Naive thymus-derived CD4-positive, alpha-beta T cell (primary cell): ENCODE measurements around the gene OST4. TPM values are rescaled to one million over a fixed set of nuclear protein-coding genes. Genes with fewer than 3 reads are reported as not detected.
A peak's percentile ranks its signal among the peaks of the same experiment; 100 is the strongest.

ENCODE experiments used
- ATAC-seq: fragments of 150-1000 bp; cut with Tn5 transposase; 2 replicates; pipeline ENCODE4 v1.10.0; 2021; ENCODE audit warnings: mild to moderate bottlenecking, moderate library complexity
- CTCF ChIA-PET: fragments of 350-600 bp; sonication (Branson Sonifier 250); formaldehyde crosslinking; loops from one replicate; lab custom pipeline; 2021; ENCODE audit warnings: antibody characterized with exemption; lab: Charles Lee
- POLR2A ChIA-PET: fragments of 350-600 bp; sonication (Branson Sonifier 250); formaldehyde crosslinking; loops from one replicate; lab custom pipeline; 2021; ENCODE audit warnings: antibody characterized with exemption, inconsistent platforms; lab: Charles Lee
- DNase-seq, 9 donors: peaks; one replicate each; pipeline versions ENCODE4 v3.0.0 to v3.0.0-alpha.2; 2020 to 2022; ENCODE audit warnings: mixed read lengths in 1 of 9
- H3K27ac ChIP-seq: one replicate; pipeline ENCODE4 v1.7.0; 2013; ENCODE audit warnings: mild to moderate bottlenecking, low read depth, low read length, moderate library complexity
- H3K27me3 ChIP-seq, 2 donors: one replicate each; pipeline ENCODE4 v1.7.0; 2013; ENCODE audit warnings: low read length in 2 of 2, mild to moderate bottlenecking in 2 of 2, moderate library complexity in 2 of 2; ENCODE audit not compliant: control insufficient read depth in 2 of 2, insufficient read depth in 2 of 2
- H3K36me3 ChIP-seq, 3 experiments: 1 replicate in 2 of 3; 2 replicates in 1 of 3; pipeline ENCODE4 v1.7.0; 2013; ENCODE audit warnings: low read length in 3 of 3, mild to moderate bottlenecking in 3 of 3, moderate library complexity in 1 of 3; ENCODE audit not compliant: insufficient read depth in 3 of 3, control insufficient read depth in 2 of 3
- H3K4me1 ChIP-seq, 2 donors: one replicate each; pipeline ENCODE4 v1.7.0; 2013; ENCODE audit warnings: low read length in 2 of 2, mild to moderate bottlenecking in 2 of 2, moderate library complexity in 1 of 2; ENCODE audit not compliant: control insufficient read depth in 2 of 2, insufficient read depth in 2 of 2
- H3K4me3 ChIP-seq: 2 replicates; pipeline ENCODE4 v1.7.0; 2013; ENCODE audit warnings: mild to moderate bottlenecking, low read length
- H3K9me3 ChIP-seq, 3 experiments: 1 replicate in 2 of 3; 2 replicates in 1 of 3; pipeline ENCODE4 v1.7.0; 2013; ENCODE audit warnings: low read length in 3 of 3; ENCODE audit not compliant: control insufficient read depth in 2 of 3
- H3K27ac Mint-ChIP-seq, 9 donors: one replicate each; pipeline ENCODE4 v1.8.0; 2020 to 2022; ENCODE audit warnings: mixed read lengths in 9 of 9, mild to moderate bottlenecking in 8 of 9, moderate library complexity in 5 of 9, inconsistent platforms in 2 of 9
- H3K27me3 Mint-ChIP-seq, 5 donors: one replicate each; pipeline ENCODE4 v1.8.0; 2021 to 2022; ENCODE audit warnings: mixed read lengths in 5 of 5, mild to moderate bottlenecking in 1 of 5
- H3K36me3 Mint-ChIP-seq, 5 donors: one replicate each; pipeline ENCODE4 v1.8.0; 2020 to 2022; ENCODE audit warnings: mixed read lengths in 5 of 5, mild to moderate bottlenecking in 3 of 5, inconsistent platforms in 1 of 5
- H3K4me1 Mint-ChIP-seq, 7 donors: one replicate each; pipeline ENCODE4 v1.8.0; 2020 to 2022; ENCODE audit warnings: mixed read lengths in 7 of 7, mild to moderate bottlenecking in 3 of 7, inconsistent platforms in 1 of 7
- H3K4me3 Mint-ChIP-seq, 10 donors: one replicate each; pipeline ENCODE4 v1.8.0; 2020 to 2022; ENCODE audit warnings: mild to moderate bottlenecking in 10 of 10, mixed read lengths in 10 of 10, moderate library complexity in 6 of 10, inconsistent platforms in 2 of 10
- H3K9me3 Mint-ChIP-seq, 11 donors: one replicate each; pipeline ENCODE4 v1.8.0; 2020 to 2022; ENCODE audit warnings: mixed read lengths in 11 of 11, mild to moderate bottlenecking in 4 of 11, inconsistent platforms in 1 of 11, moderate library complexity in 1 of 11
- intact Hi-C, 2 donors: fragments of 100-400 bp; cut with micrococcal nuclease; formaldehyde crosslinking; loops; one replicate each; pipeline ENCODE4 v1.15.1; 2023
- polyA plus RNA-seq, 2 donors: library from polyadenylated mRNA; unstranded; fragments of 300-500 nt; fragmentation: Illumina TruSeq; gene quantifications; one replicate each; pipeline ENCODE4 v1.2.3, GENCODE V29; 2021
- total RNA-seq, 6 experiments: library from RNA in 5 of 6; stranded (reverse) in 5 of 6; gene quantifications; 1 replicate in 5 of 6; 2 replicates in 1 of 6; pipeline ENCODE4 v1.2.3 and lab custom pipeline; 2021 to 2026

OST4 gene
- total and polyA plus RNA-seq, 7 experiments from 2014 or later, result 241 to 884 (median 267) TPM

- peaks cover 0 to 25% (median 12%) of the 10 kb centered on the region in 5 donors for H3K36me3 Mint-ChIP-seq
- H3K4me3 Mint-ChIP-seq, result peak overlapping the region in 2 of 10 donors; percentile 0 to 19
- DNase-seq (no peak), ATAC-seq (no peak)
- H3K27me3 Mint-ChIP-seq, result peaks cover 0 to 8% (median 4%) of the 10 kb centered on the region in 5 donors
- Histone ChIP-seq H3K4me3 (no peak overlapping the region), H3K36me3 (peaks cover 4 to 25% (median 13%) of the 10 kb centered on the region in 3 experiments), H3K27ac (no peak overlapping the region), H3K9me3 (no peaks in the 10 kb centered on the region), H3K27me3 (no peaks in the 10 kb centered on the region), H3K4me1 (peaks cover 8 to 15% of the 10 kb centered on the region in 2 donors)
- intact Hi-C loops, result loop anchor here in 1 of 2 donors (5.0 kb wide), 3 partner anchors 706 to 1176 kb away; partner anchors contain the start of genes ADGRF3, ASXL2, RAB10 and SELENOI
- H3K9me3 Mint-ChIP-seq, result peaks cover 0 to 15% (median 0%) of the 10 kb centered on the region in 11 donors
- POLR2A ChIA-PET, result interaction anchor here (1.3 to 10.4 kb wide), 3 partner anchors 17 to 33 kb away, joined by 4 to 216 read pairs (median 106); partner anchors contain the start of genes KHK and OST4
- H3K4me1 Mint-ChIP-seq, result peaks cover 9 to 32% (median 19%) of the 10 kb centered on the region in 7 donors
- H3K27ac Mint-ChIP-seq, result peak overlapping the region in 5 of 9 donors; percentile 5 to 49 (median 20)
- CTCF ChIA-PET, result interaction anchor here (0.6 to 1.4 kb wide), 2 partner anchors 34 to 699 kb away, joined by 3 read pairs; no protein-coding TSS in a partner anchor
Observed at GRCh38 chr2:27053776-27054175, 17.7 kb downstream of the OST4 start.

- ChIA-PET POLR2A (interaction anchor here (1.3 to 10.4 kb wide), 3 partner anchors 17 to 33 kb away, joined by 4 to 216 read pairs (median 106); partner anchors contain the start of genes KHK and OST4), CTCF (interaction anchor here (0.6 to 1.4 kb wide), 2 partner anchors 34 to 699 kb away, joined by 3 read pairs; no protein-coding TSS in a partner anchor)
- no peak overlapping the region for H3K27ac ChIP-seq
- peaks cover 0 to 20% (median 12%) of the 10 kb centered on the region in 5 donors for H3K36me3 Mint-ChIP-seq
- H3K27ac Mint-ChIP-seq, result peak overlapping the region in 7 of 9 donors; percentile 3 to 100 (median 77)
- H3K4me1 Mint-ChIP-seq, result peaks cover 9 to 32% (median 19%) of the 10 kb centered on the region in 7 donors
- no peak overlapping the region for H3K4me3 ChIP-seq
- H3K4me3 Mint-ChIP-seq, result peak overlapping the region in 8 of 10 donors; percentile 16 to 100 (median 68)
- no peaks in the 10 kb centered on the region for H3K27me3 ChIP-seq
- intact Hi-C loops, result loop anchor here in 1 of 2 donors (5.0 kb wide), 3 partner anchors 706 to 1176 kb away; partner anchors contain the start of genes ADGRF3, ASXL2, RAB10 and SELENOI
- H3K27me3 Mint-ChIP-seq, result peaks cover 0 to 8% (median 4%) of the 10 kb centered on the region in 5 donors
- peaks cover 4 to 25% (median 13%) of the 10 kb centered on the region in 3 experiments for H3K36me3 ChIP-seq
- peaks cover 8 to 15% of the 10 kb centered on the region in 2 donors for H3K4me1 ChIP-seq
- H3K9me3 Mint-ChIP-seq, result peaks cover 0 to 15% (median 0%) of the 10 kb centered on the region in 11 donors
- H3K9me3 ChIP-seq, result no peaks in the 10 kb centered on the region
- no peak for ATAC-seq
- DNase-seq, result no peak
Observed at GRCh38 chr2:27053321-27053720, 18.1 kb downstream of the OST4 start.

DNA sequence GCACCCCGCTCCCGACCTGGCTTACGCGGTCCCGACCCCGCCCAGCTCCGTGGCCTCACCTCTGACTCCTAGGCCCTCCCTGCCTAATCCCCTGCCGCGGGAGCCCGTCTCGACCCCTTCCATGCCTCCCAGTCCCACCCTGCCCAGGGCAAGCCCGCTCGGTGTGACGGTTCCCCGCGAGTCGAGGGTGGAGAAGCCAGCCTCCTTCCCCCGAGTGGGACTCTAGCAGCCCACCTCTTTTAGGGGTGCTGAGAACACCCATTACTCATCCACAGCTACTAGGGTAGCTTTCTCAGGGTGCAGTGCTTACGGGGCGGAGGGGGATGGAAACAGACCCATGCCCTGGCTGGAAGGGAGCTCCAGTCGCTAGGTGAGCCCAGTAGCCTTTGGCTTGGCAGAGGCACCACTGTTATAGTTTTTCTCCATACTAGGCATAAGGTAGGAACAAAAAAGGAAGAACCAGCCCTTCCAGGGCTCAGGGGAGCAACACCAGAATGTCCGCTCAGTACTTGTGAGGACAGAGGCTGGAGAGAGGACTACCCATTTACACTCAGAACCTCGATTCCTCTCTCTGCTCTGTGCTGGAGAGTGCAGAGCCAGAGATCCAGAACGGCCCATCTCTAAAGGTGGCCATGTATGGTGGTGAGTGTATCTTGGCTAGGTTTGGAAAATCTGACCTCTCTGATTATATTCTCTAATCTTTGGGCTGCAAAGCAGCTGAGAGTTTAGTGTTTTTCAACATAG, 19.4 kb downstream of the OST4 start:
- POLR2A ChIA-PET, result interaction anchor here (0.6 to 10.4 kb wide), 14 partner anchors 7 to 376 kb away, joined by 3 to 216 read pairs (median 6); partner anchors contain the start of genes ATRAID, KHK, NRBP1 and OST4
- H3K27ac ChIP-seq, result peak overlapping the region; percentile 84
- ATAC-seq (no peak), DNase-seq (peak in 1 of 9 donors; percentile 65)
- peak overlapping the region; percentile 99 for H3K4me3 ChIP-seq
- H3K4me1 ChIP-seq, result peaks cover 8 to 15% of the 10 kb centered on the region in 2 donors
- intact Hi-C loops, result loop anchor here (1.0 to 5.0 kb wide), 16 partner anchors 19 to 1341 kb away; partner anchors contain the start of genes OST4 (in 2 of the 2), ABHD1 (in 1 of the 2), ADGRF3 (in 1 of the 2) and ASXL2 (in 1 of the 2)
- peak overlapping the region; percentile 85 to 100 (median 92) for H3K27ac Mint-ChIP-seq
- peaks cover 0 to 15% (median 0%) of the 10 kb centered on the region in 11 donors for H3K9me3 Mint-ChIP-seq
- no peaks in the 10 kb centered on the region for H3K9me3 ChIP-seq
- CTCF ChIA-PET, result interaction anchor here (0.9 to 1.6 kb wide), 7 partner anchors 17 to 91 kb away, joined by 3 to 6 read pairs (median 4); partner anchors contain the start of genes KHK and OST4
- peaks cover 4 to 25% (median 13%) of the 10 kb centered on the region in 3 experiments for H3K36me3 ChIP-seq
- H3K4me3 Mint-ChIP-seq, result peak overlapping the region; percentile 85 to 100 (median 88)
- H3K27me3 ChIP-seq, result no peaks in the 10 kb centered on the region
- peaks cover 0 to 20% (median 14%) of the 10 kb centered on the region in 5 donors for H3K36me3 Mint-ChIP-seq
- peaks cover 0 to 8% (median 4%) of the 10 kb centered on the region in 5 donors for H3K27me3 Mint-ChIP-seq
- peaks cover 10 to 34% (median 19%) of the 10 kb centered on the region in 7 donors for H3K4me1 Mint-ChIP-seq

DNA sequence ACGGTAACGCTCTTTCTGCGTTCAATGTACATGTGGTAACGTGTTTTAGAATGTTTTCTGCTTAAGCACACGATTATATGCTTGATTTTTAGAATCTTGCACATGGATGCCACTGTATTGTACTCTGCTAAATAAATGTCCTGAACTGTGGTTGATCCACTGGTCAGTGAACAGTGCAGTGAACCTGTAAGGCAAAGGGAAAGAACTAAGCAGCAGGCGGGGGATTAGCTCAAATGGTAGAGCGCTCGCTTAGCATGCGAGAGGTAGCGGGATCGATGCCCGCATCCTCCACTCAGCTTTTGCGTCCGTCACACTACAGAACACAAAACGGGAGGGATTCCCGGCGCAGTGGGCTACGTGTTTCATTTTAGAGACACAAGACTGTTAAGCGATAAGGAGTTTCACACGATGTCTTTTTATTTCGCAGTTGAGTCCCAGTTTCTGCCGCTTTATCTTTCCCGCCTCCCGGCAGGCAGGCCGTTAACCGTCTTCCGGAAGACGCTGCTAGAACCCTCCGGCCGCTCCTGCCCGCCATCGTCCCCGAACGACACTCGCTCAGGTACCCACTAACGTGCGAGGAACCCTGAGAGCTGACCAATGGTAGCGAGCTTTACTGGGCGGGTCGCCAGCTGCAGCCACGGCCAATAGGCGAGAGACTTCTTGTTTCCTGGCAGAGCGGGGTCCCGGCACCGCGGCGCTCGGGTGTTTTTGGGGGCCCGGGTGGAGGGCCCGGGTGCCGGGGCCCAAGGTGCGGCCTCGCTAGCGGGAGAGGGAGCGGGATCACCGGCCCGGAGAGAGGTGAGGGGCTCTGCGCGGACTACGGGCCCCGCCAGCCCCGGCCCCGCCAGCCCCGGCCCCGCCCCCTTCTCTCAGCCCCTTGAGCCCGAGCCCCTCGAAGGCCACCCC, 20.2 kb downstream of the OST4 start, which contains the start of gene AGBL5:
Gene AGBL5 (plus strand): TSS at position 673 of the 906 bp plus-strand sequence. CDS start 1,291 bp downstream, outside the sequence.
- Histone ChIP-seq H3K27me3 (no peaks in the 10 kb centered on the region), H3K4me3 (peak within 1 kb of the TSS; percentile 99), H3K27ac (peak within 1 kb of the TSS; percentile 84), H3K9me3 (no peaks in the 10 kb centered on the region), H3K4me1 (peaks cover 8 to 15% of the 10 kb centered on the region in 2 donors), H3K36me3 (peaks cover 4 to 21% (median 12%) of the 10 kb centered on the region in 3 experiments)
- intact Hi-C loops, result loop anchor here (1.0 to 5.0 kb wide), 19 partner anchors 19 to 1342 kb away; partner anchors contain the start of genes ATRAID (in 2 of the 2), EIF2B4 (in 2 of the 2), KHK (in 2 of the 2) and OST4 (in 2 of the 2)
- ChIA-PET POLR2A (interaction anchor here (0.6 to 10.4 kb wide), 25 partner anchors 8 to 1640 kb away, joined by 3 to 216 read pairs (median 5); partner anchors contain the start of genes ATRAID, KHK, MPV17 and NRBP1), CTCF (interaction anchor here (0.6 to 1.6 kb wide), 14 partner anchors 12 to 345 kb away, joined by 3 to 6 read pairs (median 4); partner anchors contain the start of genes ABHD1, KHK and OST4)
- Mint-ChIP-seq H3K27me3 (peaks cover 0 to 8% (median 4%) of the 10 kb centered on the region in 5 donors), H3K27ac (peak within 1 kb of the TSS; percentile 96 to 100 (median 100)), H3K4me1 (peaks cover 10 to 34% (median 19%) of the 10 kb centered on the region in 7 donors), H3K4me3 (peak within 1 kb of the TSS; percentile 86 to 100 (median 99)), H3K36me3 (peaks cover 0 to 15% (median 12%) of the 10 kb centered on the region in 5 donors), H3K9me3 (peaks cover 0 to 15% (median 0%) of the 10 kb centered on the region in 11 donors)
- ATAC-seq (peak; percentile 88), DNase-seq (peak; percentile 92 to 97 (median 96))
